ENCODE data around the gene WNT10A.

- TF ChIP-seq CTCF (IDR thresholded peaks at IDR 0.05): no peak
- no peak for TF ChIP-seq POLR2A (IDR thresholded peaks at IDR 0.05)
Measured at GRCh38 chr2:218856896-218857243, 23.8 kb upstream of the WNT10A start.

Data from stomach (tissue), 4 donors.